K562 (cell line): ENCODE measurements around the gene VMP1. TPM values are rescaled to one million over a fixed set of nuclear protein-coding genes. Genes with fewer than 3 reads are reported as not detected.

Source experiments
- ETV5 ChIP-seq: sonication (generic); formaldehyde crosslinking; IDR thresholded peaks from 2 replicates; pipeline ENCODE4 v1.4.0; 2020; ENCODE audit warnings: low read depth, mild to moderate bottlenecking, missing genetic modification reagents
- FOSL1 ChIP-seq: fragments of 200-800 bp; sonication (Bioruptor generic); conservative IDR thresholded peaks from 2 replicates; pipeline ENCODE4 v1.6.1; 2016; ENCODE audit warnings: missing genetic modification characterization, missing compliant biosample characterization
- FUS ChIP-seq: fragments of 200-400 bp; formaldehyde crosslinking; optimal IDR thresholded peaks from 2 replicates; pipeline ENCODE3; 2017; ENCODE audit warnings: low read depth, low read length
- GABPA ChIP-seq: fragments of 200-800 bp; sonication (Bioruptor generic); conservative IDR thresholded peaks from 2 replicates; pipeline ENCODE4 v1.6.1; 2016; ENCODE audit warnings: low read depth, missing genetic modification characterization, missing compliant biosample characterization
- HMG20B ChIP-seq: fragments of 250-450 bp; sonication (Bioruptor Pico); IDR thresholded peaks from 2 replicates; pipeline ENCODE4 v1.5.0; 2021; ENCODE audit warnings: mild to moderate bottlenecking
- HSF4 ChIP-seq: fragments of 250-450 bp; sonication (Bioruptor Pico); IDR thresholded peaks from 2 replicates; pipeline ENCODE4 v2.1.2; 2022; ENCODE audit warnings: mild to moderate bottlenecking, moderate library complexity, borderline replicate concordance
- NCOA4 ChIP-seq: fragments of 450-650 bp; IDR thresholded peaks from 2 replicates; pipeline ENCODE4 v1.6.1; 2018; ENCODE audit warnings: mild to moderate bottlenecking; ENCODE audit not compliant: partially characterized antibody
- POLR2B ChIP-seq: fragments of 450-650 bp; IDR thresholded peaks from 2 replicates; pipeline ENCODE4 v1.6.1; 2018; ENCODE audit warnings: low read depth; ENCODE audit not compliant: partially characterized antibody
- SIX5 ChIP-seq, 2 experiments: IDR thresholded peaks; 2 replicates each; pipeline ENCODE4 v1.6.1; 2011; ENCODE audit warnings: low read length in 2 of 2, borderline replicate concordance in 1 of 2, low read depth in 1 of 2, mild to moderate bottlenecking in 1 of 2, moderate library complexity in 1 of 2; ENCODE audit not compliant: insufficient read depth in 1 of 2
- ZBTB8A ChIP-seq: fragments of 450-650 bp; IDR thresholded peaks from 2 replicates; pipeline ENCODE4 v1.6.1; 2018; ENCODE audit warnings: mild to moderate bottlenecking, moderate library complexity; ENCODE audit not compliant: partially characterized antibody
- ZNF133 ChIP-seq: fragments of 250-450 bp; sonication (Bioruptor Pico); IDR thresholded peaks from 2 replicates; pipeline ENCODE4 v1.4.0; 2020; ENCODE audit warnings: mild to moderate bottlenecking
- ZNF165 ChIP-seq: fragments of 250-450 bp; sonication (Bioruptor Pico); IDR thresholded peaks from 2 replicates; pipeline ENCODE4 v1.4.0; 2020; ENCODE audit warnings: borderline replicate concordance
- ZNF395 ChIP-seq: fragments of 200-800 bp; sonication (Bioruptor generic); IDR thresholded peaks from 2 replicates; pipeline ENCODE4 v1.6.1; 2017; ENCODE audit warnings: missing genetic modification characterization, missing compliant biosample characterization
- ZNF785 ChIP-seq: fragments of 250-450 bp; sonication (Bioruptor Pico); IDR thresholded peaks from 2 replicates; pipeline ENCODE4 v1.4.0; 2020; ENCODE audit warnings: mild to moderate bottlenecking
- ZNF830 ChIP-seq: fragments of 250-450 bp; sonication (Bioruptor Pico); IDR thresholded peaks from 2 replicates; pipeline ENCODE4 v1.5.0; 2021; ENCODE audit warnings: mild to moderate bottlenecking
- polyA plus RNA-seq, 8 experiments: library from polyadenylated mRNA; depleted of rRNA in 4 of 8; stranded (reverse) in 5 of 8; unstranded in 3 of 8; fragments of >200 nt; fragmentation: Nextera tagmentation in 2 of 8; fragmentation: Illumina TruSeq in 1 of 8; extraction: Ambion mirVana in 2 of 8; extraction: Trizol in 1 of 8; gene quantifications; 2 replicates each; pipeline versions ENCODE4 v1.2.1 to v1.2.3, GENCODE V29; 2011 to 2014; ENCODE audit warnings: inconsistent platforms in 1 of 8, missing spikeins in 1 of 8
- total RNA-seq, 7 experiments: library from RNA; depleted of rRNA in 6 of 7; stranded (reverse); fragments of >200 nt in 6 of 7; fragmentation: Illumina TruSeq in 2 of 7; extraction: Trizol in 2 of 7; gene quantifications; 2 replicates each; pipeline versions ENCODE4 v1.2.1 to v1.2.3, GENCODE V29; 2011 to 2021; ENCODE audit warnings: low replicate concordance in 1 of 7
- TF ChIP-seq, protein P1 (sequence below): sonication (generic); formaldehyde crosslinking; IDR thresholded peaks from 2 replicates; pipeline ENCODE4 v1.8.0; 2022; ENCODE audit warnings: missing genetic modification reagents, mild to moderate bottlenecking, borderline replicate concordance
- TF ChIP-seq, protein P2 (sequence below): IDR thresholded peaks from 2 replicates; pipeline ENCODE4 v1.6.1; 2012; ENCODE audit warnings: low read depth, low read length, improper control_type of control experiment, borderline replicate concordance
- TF ChIP-seq, protein P3 (sequence below): fragments of 250-450 bp; sonication (Bioruptor Pico); IDR thresholded peaks from 2 replicates; pipeline ENCODE4 v1.4.0; 2020; ENCODE audit warnings: mild to moderate bottlenecking, moderate library complexity

The VMP1 gene
- total and polyA plus RNA-seq, 9 of the 15 experiments (the other 6 are each of a cell fraction or from before 2014, with no cell fraction given), result 123 to 304 (median 151) TPM

DNA sequence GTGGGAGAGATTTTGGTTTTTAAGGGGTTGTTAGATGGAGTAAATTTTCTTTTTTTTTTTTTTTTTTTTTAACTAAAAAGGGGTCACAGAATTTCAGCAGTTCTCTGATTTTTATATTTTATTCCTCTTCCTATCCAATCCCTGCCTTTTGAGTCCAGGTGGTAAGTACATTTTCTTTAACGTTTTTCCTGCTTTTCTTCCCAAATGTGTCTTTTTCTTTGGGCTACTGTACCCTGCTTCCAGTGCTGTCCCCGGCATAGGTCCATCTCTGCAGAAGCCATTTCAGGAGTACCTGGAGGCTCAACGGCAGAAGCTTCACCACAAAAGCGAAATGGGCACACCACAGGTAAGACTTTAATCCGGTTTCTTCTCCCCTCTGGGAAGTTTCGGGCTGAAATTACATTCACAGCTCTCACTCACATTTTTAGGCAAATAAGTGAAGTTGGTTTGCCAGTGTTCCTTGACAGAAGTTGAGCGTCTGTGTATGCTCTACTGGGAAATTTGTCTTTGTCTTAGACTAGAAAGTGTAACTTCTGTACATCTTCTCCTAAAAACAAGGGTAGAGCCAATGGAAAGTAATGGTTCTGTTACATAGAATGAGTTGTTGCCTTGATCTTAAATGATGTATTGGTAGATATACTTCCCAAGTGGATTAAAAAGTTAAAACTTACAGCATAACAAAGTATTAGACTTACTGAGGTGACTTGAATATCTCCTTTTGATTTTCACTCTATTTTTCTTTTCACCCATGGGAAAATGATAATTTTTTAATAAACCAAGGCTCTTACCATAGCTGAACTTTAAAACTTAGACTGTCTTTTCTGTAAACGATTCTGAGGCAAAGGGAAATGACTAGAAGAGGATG, 130.8 kb downstream of the VMP1 start (continued):
- TF ChIP-seq ZNF133 (CRISPR knock-in tag) (no peak), POLR2B (peak; percentile 80), FUS (no peak), ZNF830 (CRISPR knock-in tag) (no peak), FOSL1 (0 out of 2 replicates have a peak, but pooled peaks have one; percentile 71), ZNF165 (CRISPR knock-in tag) (no peak), ETV5 (CRISPR knock-in tag) (no peak), NCOA4 (no peak), HMG20B (CRISPR knock-in tag) (no peak), ZNF395 (CRISPR knock-in tag) (0 out of 2 replicates have a peak, but pooled peaks have one; percentile 19), SIX5 (IDR thresholded peaks at IDR 0.05; ENCODE audit: borderline replicate concordance in 1 of 2, insufficient read depth in 1 of 2, low read depth in 1 of 2, low read length in 2 of 2) (no peak), ZNF785 (CRISPR knock-in tag) (no peak), GABPA (tag) (no peak), ZBTB8A (no peak), HSF4 (no peak)
- TF ChIP-seq, protein P1, sequence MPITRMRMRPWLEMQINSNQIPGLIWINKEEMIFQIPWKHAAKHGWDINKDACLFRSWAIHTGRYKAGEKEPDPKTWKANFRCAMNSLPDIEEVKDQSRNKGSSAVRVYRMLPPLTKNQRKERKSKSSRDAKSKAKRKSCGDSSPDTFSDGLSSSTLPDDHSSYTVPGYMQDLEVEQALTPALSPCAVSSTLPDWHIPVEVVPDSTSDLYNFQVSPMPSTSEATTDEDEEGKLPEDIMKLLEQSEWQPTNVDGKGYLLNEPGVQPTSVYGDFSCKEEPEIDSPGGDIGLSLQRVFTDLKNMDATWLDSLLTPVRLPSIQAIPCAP (CRISPR knock-in tag), result no peak
- TF ChIP-seq, protein P2, sequence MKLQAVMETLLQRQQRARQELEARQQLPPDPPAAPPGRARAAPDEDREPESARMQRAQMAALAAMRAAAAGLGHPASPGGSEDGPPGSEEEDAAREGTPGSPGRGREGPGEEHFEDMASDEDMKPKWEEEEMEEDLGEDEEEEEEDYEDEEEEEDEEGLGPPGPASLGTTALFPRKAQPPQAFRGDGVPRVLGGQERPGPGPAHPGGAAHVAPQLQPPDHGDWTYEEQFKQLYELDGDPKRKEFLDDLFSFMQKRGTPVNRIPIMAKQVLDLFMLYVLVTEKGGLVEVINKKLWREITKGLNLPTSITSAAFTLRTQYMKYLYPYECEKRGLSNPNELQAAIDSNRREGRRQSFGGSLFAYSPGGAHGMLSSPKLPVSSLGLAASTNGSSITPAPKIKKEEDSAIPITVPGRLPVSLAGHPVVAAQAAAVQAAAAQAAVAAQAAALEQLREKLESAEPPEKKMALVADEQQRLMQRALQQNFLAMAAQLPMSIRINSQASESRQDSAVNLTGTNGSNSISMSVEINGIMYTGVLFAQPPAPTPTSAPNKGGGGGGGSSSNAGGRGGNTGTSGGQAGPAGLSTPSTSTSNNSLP, result no peak
- TF ChIP-seq, protein P3, sequence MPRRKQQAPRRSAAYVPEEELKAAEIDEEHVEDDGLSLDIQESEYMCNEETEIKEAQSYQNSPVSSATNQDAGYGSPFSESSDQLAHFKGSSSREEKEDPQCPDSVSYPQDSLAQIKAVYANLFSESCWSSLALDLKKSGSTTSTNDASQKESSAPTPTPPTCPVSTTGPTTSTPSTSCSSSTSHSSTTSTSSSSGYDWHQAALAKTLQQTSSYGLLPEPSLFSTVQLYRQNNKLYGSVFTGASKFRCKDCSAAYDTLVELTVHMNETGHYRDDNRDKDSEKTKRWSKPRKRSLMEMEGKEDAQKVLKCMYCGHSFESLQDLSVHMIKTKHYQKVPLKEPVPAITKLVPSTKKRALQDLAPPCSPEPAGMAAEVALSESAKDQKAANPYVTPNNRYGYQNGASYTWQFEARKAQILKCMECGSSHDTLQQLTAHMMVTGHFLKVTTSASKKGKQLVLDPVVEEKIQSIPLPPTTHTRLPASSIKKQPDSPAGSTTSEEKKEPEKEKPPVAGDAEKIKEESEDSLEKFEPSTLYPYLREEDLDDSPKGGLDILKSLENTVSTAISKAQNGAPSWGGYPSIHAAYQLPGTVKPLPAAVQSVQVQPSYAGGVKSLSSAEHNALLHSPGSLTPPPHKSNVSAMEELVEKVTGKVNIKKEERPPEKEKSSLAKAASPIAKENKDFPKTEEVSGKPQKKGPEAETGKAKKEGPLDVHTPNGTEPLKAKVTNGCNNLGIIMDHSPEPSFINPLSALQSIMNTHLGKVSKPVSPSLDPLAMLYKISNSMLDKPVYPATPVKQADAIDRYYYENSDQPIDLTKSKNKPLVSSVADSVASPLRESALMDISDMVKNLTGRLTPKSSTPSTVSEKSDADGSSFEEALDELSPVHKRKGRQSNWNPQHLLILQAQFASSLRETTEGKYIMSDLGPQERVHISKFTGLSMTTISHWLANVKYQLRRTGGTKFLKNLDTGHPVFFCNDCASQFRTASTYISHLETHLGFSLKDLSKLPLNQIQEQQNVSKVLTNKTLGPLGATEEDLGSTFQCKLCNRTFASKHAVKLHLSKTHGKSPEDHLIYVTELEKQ (CRISPR knock-in tag), result no peak
